ENCODE measurements around the gene HSD11B2.

HSD11B2 gene

DNA sequence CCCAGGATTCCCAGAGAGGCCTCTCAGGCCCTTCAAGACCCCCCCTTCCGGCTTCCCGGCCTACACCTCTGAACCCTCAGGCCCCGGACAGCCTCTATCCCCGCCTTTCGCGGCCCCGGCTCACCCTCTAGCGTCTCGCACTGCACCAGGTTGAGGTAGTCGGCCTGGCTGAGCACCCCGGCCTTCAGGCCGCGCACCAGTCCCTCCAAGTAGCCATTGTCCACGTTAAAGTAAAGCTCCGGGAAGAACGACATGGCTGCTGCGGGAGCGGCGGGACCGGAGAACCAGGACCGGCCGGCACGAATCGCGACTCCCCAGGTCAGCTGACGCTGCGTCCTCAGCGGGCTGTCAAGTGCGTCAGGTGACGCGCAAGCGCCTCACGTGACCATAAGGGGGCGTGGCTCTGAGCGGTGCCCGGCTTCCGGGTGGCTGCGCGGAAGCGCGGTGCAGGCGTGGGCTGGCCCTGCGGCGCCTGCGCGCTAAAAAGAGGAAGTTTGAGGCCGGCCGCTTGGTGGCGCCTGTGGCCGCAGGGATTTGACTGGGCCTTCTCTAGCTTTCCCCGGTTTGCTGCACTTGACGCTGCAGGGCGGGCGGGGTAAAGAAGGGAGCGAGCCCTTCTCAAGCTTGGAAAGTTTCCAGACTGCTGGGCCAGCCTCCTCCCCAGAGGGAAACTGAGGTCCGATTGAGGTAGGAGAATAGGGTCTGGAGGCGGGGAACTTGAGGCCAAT lies 50.1 kb downstream of the HSD11B2 start, which contains the start of gene ATP6V0D1:
TSS of gene ATP6V0D1 (minus strand) at position 325 of the 728 bp plus-strand sequence. CDS start at position 254, 71 bp downstream.
- peak; percentile 100 for DNase-seq (ENCODE audit: low spot score)

DNA sequence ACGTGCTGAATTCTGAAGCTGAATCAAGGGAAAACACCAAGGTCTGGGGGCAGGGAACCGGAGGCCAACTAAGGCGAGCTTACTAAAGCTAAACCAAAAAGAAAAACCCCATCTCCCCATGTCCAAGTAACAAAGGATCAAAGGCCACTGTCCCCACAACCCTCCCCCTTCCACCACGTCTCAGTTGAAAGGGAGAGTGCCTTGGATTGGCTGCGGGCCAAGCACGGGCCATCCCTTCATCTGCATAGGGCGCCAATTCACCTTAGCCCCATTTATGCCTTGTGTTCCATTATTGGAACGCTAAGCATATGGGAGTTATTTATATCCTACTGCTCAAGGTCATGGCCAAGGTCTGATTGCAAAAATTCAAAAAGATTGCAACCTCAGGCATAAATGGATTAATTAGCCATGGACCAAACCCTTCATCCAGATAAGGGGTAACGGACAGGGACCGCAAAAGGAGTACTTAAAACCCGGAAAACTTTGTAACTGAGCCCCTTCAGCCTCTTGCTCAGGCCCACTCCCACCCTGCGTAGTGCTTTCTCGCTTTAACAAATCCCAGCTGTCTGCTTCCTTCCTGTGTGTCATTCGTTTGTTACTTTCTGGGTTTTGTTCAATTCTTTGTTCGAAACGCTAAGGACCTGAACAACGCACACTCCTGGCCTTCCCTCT lies 50.8 kb downstream of the HSD11B2 start:
- DNase-seq (ENCODE audit: low spot score), result no peak

DNA sequence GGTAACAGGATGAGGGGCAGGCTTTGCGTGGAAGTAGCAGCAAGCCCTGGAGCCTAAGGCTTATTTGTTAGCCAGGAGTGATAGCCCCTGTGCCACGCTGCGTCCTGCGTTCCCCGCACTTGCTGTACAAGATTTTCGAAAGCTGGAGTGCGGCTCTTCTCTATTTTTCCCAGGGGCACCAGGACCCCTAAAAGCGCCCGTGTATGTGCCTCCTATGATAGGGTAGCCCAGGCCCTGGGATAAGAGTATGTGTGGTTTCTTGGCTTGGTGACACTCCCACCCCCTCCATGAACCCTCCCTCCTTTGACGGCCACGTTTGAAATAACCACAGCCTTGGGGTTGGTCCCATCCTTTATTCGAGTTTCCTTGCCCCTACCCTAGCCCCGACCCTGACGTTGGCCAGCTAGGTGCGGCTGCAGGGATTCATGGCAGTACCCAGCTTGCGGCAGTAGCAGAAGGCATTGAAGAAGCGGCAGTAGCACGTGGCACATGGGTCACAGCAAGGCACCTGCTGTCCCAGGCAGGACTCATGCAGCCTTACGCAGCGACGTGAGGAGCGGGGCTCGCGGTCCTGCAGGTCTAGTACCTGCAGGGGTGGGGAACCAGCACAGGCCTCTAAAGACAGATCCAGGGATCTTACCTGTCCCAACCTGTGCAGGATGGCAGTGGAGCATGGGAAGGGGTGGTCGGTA lies 51.5 kb downstream of the HSD11B2 start:
- DNase-seq (ENCODE audit: low spot score), result no peak

DNA sequence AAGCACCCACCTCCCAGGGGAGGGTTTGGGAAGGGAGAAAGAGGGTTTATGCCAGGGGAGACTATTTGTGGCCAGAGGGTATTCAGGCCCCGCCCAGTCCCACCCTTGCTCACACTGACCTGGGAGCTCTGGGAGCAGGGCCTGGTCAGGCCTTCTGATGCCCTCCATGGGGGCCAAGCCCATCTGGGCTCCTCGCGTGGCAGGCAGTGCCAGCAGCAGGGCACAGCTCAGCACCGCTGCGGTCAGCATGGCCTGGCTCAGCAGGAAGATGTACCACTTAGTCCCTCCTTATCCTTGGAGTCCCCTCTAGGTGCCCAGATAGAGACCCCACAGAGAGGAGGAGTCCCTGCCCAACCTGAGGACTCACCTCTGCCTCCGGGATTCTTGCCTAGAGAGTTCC lies 52.2 kb downstream of the HSD11B2 start, which contains the start of gene AGRP:
TSS of gene AGRP (minus strand) at position 398 of the 400 bp plus-strand sequence. CDS start at position 249, 149 bp downstream.
- DNase-seq (ENCODE audit: low spot score), result no peak

DNA sequence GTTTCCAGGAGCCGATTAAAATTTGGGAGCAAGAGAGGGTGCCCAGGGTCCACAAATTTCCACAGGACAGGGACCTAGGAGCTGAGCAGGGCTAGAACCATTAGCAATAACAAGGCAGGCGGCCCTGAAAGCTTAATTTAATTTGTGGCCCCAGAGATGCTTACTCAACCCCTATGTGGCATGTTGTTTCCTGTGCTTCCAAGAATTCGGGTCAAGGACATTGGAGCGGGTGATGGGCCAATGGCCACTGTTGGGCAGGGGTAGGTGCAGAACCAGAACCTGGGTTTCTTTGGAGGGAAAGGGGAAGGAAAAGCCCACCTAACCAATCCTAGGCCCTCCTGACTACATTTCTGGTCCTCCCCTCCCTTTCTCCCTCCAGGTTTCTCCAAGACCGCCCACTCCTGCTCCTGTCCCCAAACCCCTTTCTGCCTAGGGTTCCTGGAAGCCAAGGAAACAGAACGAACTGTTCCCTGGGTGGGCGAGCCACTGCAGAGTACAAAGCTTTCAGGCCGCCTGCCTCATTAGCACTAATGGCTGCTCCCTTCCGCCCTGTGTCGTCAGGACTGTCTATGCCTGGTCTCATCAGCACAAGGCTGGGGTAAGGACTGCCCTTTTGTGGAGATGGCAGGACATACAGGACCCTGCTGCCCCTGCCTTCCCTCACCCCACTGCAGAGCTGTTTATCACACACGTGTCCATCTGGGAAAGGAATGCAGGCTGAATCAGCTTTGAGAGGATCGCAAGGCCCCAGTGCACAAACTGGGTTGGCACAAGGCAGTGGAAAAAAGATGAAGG lies 53.0 kb downstream of the HSD11B2 start:
- DNase-seq (ENCODE audit: low spot score), result no peak

DNA sequence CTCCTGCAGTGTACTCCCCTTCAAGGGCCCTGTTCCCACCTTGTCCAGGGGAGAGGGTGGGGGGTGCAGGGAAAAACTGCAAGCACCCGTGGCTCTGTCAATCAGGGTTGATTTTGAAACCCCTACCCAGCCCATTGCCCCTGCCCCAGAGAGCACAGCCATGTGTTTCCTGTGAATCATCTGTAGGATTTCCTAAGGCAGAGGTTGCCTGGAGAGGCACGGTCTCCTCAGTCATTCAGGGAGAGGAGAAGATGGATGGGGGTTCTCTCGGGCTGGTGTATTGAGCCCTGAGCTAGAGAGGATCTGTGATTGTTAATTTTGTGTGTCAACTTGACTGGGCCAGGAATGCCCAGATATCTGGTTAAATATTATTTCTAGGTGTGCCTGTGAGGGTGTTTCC lies 55.9 kb downstream of the HSD11B2 start:
- DNase-seq (ENCODE audit: low spot score), result no peak
